Right lobe of liver (tissue), 4 donors: ENCODE measurements around the gene COL23A1.

Source experiments
- POLR2A ChIP-seq: fragments of 450-650 bp; IDR thresholded peaks from one replicate; pipeline ENCODE4 v1.6.1; 2017; ENCODE audit warnings: antibody characterized with exemption, mild to moderate bottlenecking
- TF ChIP-seq, protein P1 (sequence below), 4 donors: fragments of 200-600 bp in 3 of 4; fragments of 450-650 bp in 1 of 4; IDR thresholded peaks; one replicate each; pipeline versions ENCODE4 v1.5.1 to v1.8.0; 2016 to 2022; ENCODE audit warnings: antibody characterized with exemption in 4 of 4, mild to moderate bottlenecking in 2 of 4
- donor health status: DM: no; HTN: no; CAD: no.
- donor health status: DM: no; HTN: no; CAD: no.
- donor health status: DM: no; HTN: yes; CAD: no.

DNA sequence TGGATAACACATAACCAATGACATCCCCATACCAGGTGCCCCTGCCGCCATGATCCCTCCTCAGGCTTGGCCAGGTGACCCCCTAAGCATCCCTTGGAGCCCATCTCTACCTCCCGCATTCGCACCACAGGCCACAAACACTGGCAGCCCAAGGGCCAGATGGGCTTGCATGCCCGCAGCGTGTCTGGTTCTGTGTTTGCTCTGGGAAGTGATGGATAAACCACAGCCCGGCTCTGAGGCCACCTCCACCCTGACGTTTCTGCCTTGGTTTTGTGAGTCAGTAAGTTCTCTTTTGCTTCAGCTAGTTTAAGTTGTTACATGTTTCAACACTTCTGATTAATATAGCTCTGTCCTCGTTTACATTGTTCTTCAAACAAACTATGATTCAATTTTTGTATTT lies 185.2 kb downstream of the COL23A1 start:
- TF ChIP-seq, protein P1, sequence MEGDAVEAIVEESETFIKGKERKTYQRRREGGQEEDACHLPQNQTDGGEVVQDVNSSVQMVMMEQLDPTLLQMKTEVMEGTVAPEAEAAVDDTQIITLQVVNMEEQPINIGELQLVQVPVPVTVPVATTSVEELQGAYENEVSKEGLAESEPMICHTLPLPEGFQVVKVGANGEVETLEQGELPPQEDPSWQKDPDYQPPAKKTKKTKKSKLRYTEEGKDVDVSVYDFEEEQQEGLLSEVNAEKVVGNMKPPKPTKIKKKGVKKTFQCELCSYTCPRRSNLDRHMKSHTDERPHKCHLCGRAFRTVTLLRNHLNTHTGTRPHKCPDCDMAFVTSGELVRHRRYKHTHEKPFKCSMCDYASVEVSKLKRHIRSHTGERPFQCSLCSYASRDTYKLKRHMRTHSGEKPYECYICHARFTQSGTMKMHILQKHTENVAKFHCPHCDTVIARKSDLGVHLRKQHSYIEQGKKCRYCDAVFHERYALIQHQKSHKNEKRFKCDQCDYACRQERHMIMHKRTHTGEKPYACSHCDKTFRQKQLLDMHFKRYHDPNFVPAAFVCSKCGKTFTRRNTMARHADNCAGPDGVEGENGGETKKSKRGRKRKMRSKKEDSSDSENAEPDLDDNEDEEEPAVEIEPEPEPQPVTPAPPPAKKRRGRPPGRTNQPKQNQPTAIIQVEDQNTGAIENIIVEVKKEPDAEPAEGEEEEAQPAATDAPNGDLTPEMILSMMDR (IDR thresholded peaks at IDR 0.05): no peak
- no peak for TF ChIP-seq POLR2A
